Neural cell (in vitro differentiated cells): Measurements from ENCODE around the gene TRIOBP. TPM values are rescaled to one million over a fixed set of nuclear protein-coding genes. Genes with fewer than 3 reads are reported as not detected.

Source experiments
- H2AFZ ChIP-seq: fragments of 200-600, 300-800 bp; sonication (generic), shearing (Covaris generic); 2 replicates; pipeline ENCODE4 v1.6.0; 2014; ENCODE audit warnings: low read depth, mild to moderate bottlenecking, antibody characterized with exemption, low read length, moderate library complexity
- H3F3A ChIP-seq: fragments of 200-600 bp; shearing (Covaris generic); 2 replicates; pipeline ENCODE4 v1.6.1; 2016; ENCODE audit warnings: mild to moderate bottlenecking, moderate library complexity, mixed read lengths, antibody characterized with exemption, low read length; ENCODE audit not compliant: insufficient read depth, poor library complexity, severe bottlenecking
- H3K27ac ChIP-seq: fragments of 200-600, 300-800 bp; sonication (generic), shearing (Covaris generic); 2 replicates; pipeline ENCODE4 v1.5.1; 2014; ENCODE audit warnings: mild to moderate bottlenecking, low read length, moderate library complexity
- H3K27me3 ChIP-seq: fragments of 300-800, 200-600 bp; sonication (generic), shearing (Covaris generic); 2 replicates; pipeline ENCODE4 v1.6.0; 2014; ENCODE audit warnings: mild to moderate bottlenecking, low read depth, low read length, moderate library complexity; ENCODE audit not compliant: insufficient read depth
- H3K36me3 ChIP-seq: fragments of 300-800, 200-600 bp; sonication (generic), shearing (Covaris generic); 2 replicates; pipeline ENCODE4 v1.5.1; 2014; ENCODE audit warnings: mild to moderate bottlenecking, antibody characterized with exemption, low read length, moderate library complexity; ENCODE audit not compliant: insufficient read depth
- H3K4me2 ChIP-seq: fragments of 300-800, 200-600 bp; sonication (generic), shearing (Covaris generic); 2 replicates; pipeline ENCODE4 v1.6.0; 2014; ENCODE audit warnings: mild to moderate bottlenecking, low read length
- H3K4me3 ChIP-seq: fragments of 300-800, 200-600 bp; sonication (generic), shearing (Covaris generic); 2 replicates; pipeline ENCODE4 v1.5.1; 2014; ENCODE audit warnings: mild to moderate bottlenecking, low read length, moderate library complexity
- H3K79me2 ChIP-seq: fragments of 200-600 bp; shearing (Covaris generic); replicated peaks from 2 replicates; pipeline ENCODE4 v1.6.0; 2014; ENCODE audit warnings: mild to moderate bottlenecking, low read length, moderate library complexity; ENCODE audit not compliant: insufficient read depth
- H3K9ac ChIP-seq: fragments of 300-800, 200-600 bp; sonication (generic), shearing (Covaris generic); 2 replicates; pipeline ENCODE4 v1.6.1; 2016; ENCODE audit warnings: mild to moderate bottlenecking, low read length, mixed read lengths
- H3K9me2 ChIP-seq: fragments of 200-600 bp; shearing (Covaris generic); 2 replicates; pipeline ENCODE4 v1.6.1; 2016; ENCODE audit warnings: mild to moderate bottlenecking, low read length, mixed read lengths; ENCODE audit not compliant: insufficient read depth
- H3K9me3 ChIP-seq: fragments of 200-600, 300-800 bp; sonication (generic), shearing (Covaris generic); 2 replicates; pipeline ENCODE4 v1.6.1; 2016; ENCODE audit warnings: mild to moderate bottlenecking, mixed run types, low read length, moderate library complexity, mixed read lengths
- H4K20me1 ChIP-seq: fragments of 200-600 bp; shearing (Covaris generic); 2 replicates; pipeline ENCODE4 v1.6.1; 2016; ENCODE audit warnings: mild to moderate bottlenecking, mixed run types; ENCODE audit not compliant: insufficient read depth
- EP300 ChIP-seq: fragments of 450-650 bp; conservative IDR thresholded peaks from 2 replicates; pipeline ENCODE4 v1.6.1; 2014; ENCODE audit warnings: antibody characterized with exemption, mild to moderate bottlenecking, moderate library complexity; ENCODE audit not compliant: poor library complexity, severe bottlenecking
- EZH2 ChIP-seq: fragments of 200-600, 300-800 bp; shearing (Covaris generic), sonication (generic); IDR thresholded peaks from 2 replicates; pipeline ENCODE4 v1.6.1; 2014; ENCODE audit warnings: antibody characterized with exemption, low read length, borderline replicate concordance, mild to moderate bottlenecking; ENCODE audit not compliant: insufficient read depth, poor library complexity, severe bottlenecking
- MXI1 ChIP-seq: fragments of 450-650 bp; conservative IDR thresholded peaks from 2 replicates; pipeline ENCODE4 v1.6.1; 2014; ENCODE audit warnings: antibody characterized with exemption, mild to moderate bottlenecking; ENCODE audit not compliant: poor library complexity, severe bottlenecking
- POLR2AphosphoS5 ChIP-seq: IDR thresholded peaks from 2 replicates; pipeline ENCODE4 v1.6.1; 2012
- RAD21 ChIP-seq: fragments of 450-650 bp; conservative IDR thresholded peaks from 2 replicates; pipeline ENCODE4 v1.6.1; 2014; ENCODE audit warnings: antibody characterized with exemption, mild to moderate bottlenecking, moderate library complexity
- SMC3 ChIP-seq: fragments of 450-650 bp; conservative IDR thresholded peaks from 2 replicates; pipeline ENCODE4 v1.6.1; 2014; ENCODE audit warnings: antibody characterized with exemption, mild to moderate bottlenecking, moderate library complexity; ENCODE audit not compliant: poor library complexity
- TAF1 ChIP-seq: IDR thresholded peaks from 2 replicates; pipeline ENCODE4 v1.6.1; 2012; ENCODE audit warnings: low read depth
- polyA plus RNA-seq: library from polyadenylated mRNA; depleted of rRNA; stranded (reverse); fragments of >200 nt; gene quantifications from 2 replicates; pipeline ENCODE4 v1.2.3, GENCODE V29; 2014
- TF ChIP-seq, protein P1 (sequence below): IDR thresholded peaks from 2 replicates; pipeline ENCODE4 v1.6.1; 2012; ENCODE audit warnings: borderline replicate concordance
- TF ChIP-seq, protein P2 (sequence below): fragments of 450-650 bp; IDR thresholded peaks from 2 replicates; pipeline ENCODE4 v1.5.1; 2014; ENCODE audit warnings: antibody characterized with exemption, mild to moderate bottlenecking, moderate library complexity; ENCODE audit not compliant: poor library complexity, severe bottlenecking

Gene TRIOBP
- polyA plus RNA-seq, 1 donor from 2014 or later: 16.2 TPM

DNA sequence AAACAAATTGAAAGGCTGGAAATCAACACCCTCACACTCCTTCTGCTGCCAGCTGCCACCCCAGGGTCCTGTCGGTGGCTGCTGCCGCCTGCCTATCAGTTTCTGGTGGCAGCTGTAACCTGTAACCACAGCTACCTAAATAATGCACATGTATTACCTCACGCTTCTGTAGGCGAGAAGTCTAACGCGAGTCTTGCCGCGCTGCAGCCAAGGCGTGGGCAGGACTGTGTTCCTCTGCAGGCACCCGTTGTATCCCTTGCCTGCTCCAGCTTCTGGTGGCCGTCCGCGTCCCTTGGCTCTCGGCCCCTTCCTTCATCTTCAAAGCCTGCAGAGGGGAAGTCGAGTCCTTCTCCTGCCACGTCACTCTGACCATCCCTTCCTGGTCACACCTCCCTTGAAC is 66.8 kb downstream of the TRIOBP start:
- Histone ChIP-seq H3K4me2 (no peak overlapping the region), H2AFZ (no peak overlapping the region), H3K9me2 (no peaks in the 10 kb centered on the region), H3K27me3 (no peaks in the 10 kb centered on the region), H4K20me1 (no peaks in the 10 kb centered on the region), H3K9me3 (no peaks in the 10 kb centered on the region), H3K9ac (no peak overlapping the region), H3K27ac (no peak overlapping the region), H3K4me3 (no peak overlapping the region), H3F3A (no peaks in the 10 kb centered on the region), H3K79me2 (no peaks in the 10 kb centered on the region), H3K36me3 (no peaks in the 10 kb centered on the region)
- TF ChIP-seq POLR2AphosphoS5 (no peak), EZH2 (no peak), SMC3 (no peak), MXI1 (no peak), TAF1 (no peak), EP300 (no peak), RAD21 (no peak)
- TF ChIP-seq, protein P1, sequence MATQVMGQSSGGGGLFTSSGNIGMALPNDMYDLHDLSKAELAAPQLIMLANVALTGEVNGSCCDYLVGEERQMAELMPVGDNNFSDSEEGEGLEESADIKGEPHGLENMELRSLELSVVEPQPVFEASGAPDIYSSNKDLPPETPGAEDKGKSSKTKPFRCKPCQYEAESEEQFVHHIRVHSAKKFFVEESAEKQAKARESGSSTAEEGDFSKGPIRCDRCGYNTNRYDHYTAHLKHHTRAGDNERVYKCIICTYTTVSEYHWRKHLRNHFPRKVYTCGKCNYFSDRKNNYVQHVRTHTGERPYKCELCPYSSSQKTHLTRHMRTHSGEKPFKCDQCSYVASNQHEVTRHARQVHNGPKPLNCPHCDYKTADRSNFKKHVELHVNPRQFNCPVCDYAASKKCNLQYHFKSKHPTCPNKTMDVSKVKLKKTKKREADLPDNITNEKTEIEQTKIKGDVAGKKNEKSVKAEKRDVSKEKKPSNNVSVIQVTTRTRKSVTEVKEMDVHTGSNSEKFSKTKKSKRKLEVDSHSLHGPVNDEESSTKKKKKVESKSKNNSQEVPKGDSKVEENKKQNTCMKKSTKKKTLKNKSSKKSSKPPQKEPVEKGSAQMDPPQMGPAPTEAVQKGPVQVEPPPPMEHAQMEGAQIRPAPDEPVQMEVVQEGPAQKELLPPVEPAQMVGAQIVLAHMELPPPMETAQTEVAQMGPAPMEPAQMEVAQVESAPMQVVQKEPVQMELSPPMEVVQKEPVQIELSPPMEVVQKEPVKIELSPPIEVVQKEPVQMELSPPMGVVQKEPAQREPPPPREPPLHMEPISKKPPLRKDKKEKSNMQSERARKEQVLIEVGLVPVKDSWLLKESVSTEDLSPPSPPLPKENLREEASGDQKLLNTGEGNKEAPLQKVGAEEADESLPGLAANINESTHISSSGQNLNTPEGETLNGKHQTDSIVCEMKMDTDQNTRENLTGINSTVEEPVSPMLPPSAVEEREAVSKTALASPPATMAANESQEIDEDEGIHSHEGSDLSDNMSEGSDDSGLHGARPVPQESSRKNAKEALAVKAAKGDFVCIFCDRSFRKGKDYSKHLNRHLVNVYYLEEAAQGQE: no peak
- TF ChIP-seq, protein P2, sequence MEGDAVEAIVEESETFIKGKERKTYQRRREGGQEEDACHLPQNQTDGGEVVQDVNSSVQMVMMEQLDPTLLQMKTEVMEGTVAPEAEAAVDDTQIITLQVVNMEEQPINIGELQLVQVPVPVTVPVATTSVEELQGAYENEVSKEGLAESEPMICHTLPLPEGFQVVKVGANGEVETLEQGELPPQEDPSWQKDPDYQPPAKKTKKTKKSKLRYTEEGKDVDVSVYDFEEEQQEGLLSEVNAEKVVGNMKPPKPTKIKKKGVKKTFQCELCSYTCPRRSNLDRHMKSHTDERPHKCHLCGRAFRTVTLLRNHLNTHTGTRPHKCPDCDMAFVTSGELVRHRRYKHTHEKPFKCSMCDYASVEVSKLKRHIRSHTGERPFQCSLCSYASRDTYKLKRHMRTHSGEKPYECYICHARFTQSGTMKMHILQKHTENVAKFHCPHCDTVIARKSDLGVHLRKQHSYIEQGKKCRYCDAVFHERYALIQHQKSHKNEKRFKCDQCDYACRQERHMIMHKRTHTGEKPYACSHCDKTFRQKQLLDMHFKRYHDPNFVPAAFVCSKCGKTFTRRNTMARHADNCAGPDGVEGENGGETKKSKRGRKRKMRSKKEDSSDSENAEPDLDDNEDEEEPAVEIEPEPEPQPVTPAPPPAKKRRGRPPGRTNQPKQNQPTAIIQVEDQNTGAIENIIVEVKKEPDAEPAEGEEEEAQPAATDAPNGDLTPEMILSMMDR: no peak

DNA sequence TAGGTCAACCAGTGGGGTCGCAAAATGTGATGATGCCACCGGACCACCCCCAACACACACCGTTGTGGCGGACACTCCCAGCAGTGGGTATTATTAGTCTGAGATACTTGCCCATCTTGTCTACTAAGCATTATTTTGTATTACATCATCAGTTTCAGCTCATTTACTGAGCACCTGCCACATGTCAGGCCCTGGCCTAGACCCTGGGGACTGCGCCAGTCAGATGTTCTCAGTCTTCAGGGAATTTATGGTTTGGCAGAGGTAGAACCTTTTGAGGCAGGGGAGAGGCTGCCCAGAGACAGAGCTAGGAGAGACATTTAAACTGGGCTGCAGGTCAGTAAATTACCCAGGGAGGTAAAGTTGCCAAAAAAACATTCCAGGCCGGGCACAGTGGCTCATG is 67.8 kb downstream of the TRIOBP start:
- no peak overlapping the region for H3K4me3 ChIP-seq
- H4K20me1 ChIP-seq: no peaks in the 10 kb centered on the region
- H3K36me3 ChIP-seq: no peaks in the 10 kb centered on the region
- no peaks in the 10 kb centered on the region for H3K79me2 ChIP-seq
- no peaks in the 10 kb centered on the region for H3K27me3 ChIP-seq
- no peak overlapping the region for H3K9ac ChIP-seq
- H3K27ac ChIP-seq: no peak overlapping the region
- TF ChIP-seq EP300: no peak
- TF ChIP-seq POLR2AphosphoS5: no peak
- no peak for TF ChIP-seq EZH2
- TF ChIP-seq SMC3: no peak
- TF ChIP-seq, protein P1: no peak
- TF ChIP-seq MXI1: no peak
- TF ChIP-seq TAF1: no peak
- TF ChIP-seq, protein P2: no peak
- TF ChIP-seq RAD21: no peak
- H3K4me2 ChIP-seq: no peak overlapping the region
- H3F3A ChIP-seq: no peaks in the 10 kb centered on the region
- no peaks in the 10 kb centered on the region for H3K9me2 ChIP-seq
- no peaks in the 10 kb centered on the region for H3K9me3 ChIP-seq
- H2AFZ ChIP-seq: no peak overlapping the region
